ENCODE data around the gene DFFB.

Gene DFFB

GRCh38 chr1:3926956-3927355 lies 69.7 kb downstream of the DFFB start:
- no peak for DNase-seq (ENCODE audit: low read depth)

- DNase-seq (ENCODE audit: low read depth): no peak
Measured at GRCh38 chr1:3928586-3928985, 71.3 kb downstream of the DFFB start.

GRCh38 chr1:3929126-3929525 lies 71.8 kb downstream of the DFFB start:
- DNase-seq (ENCODE audit: low read depth): no peak

- no peak for DNase-seq (ENCODE audit: low read depth)
Measured at GRCh38 chr1:3930301-3931006, 73.2 kb downstream of the DFFB start.

GRCh38 chr1:3931007-3931912 lies 74.0 kb downstream of the DFFB start:
- DNase-seq (ENCODE audit: low read depth): no peak

GRCh38 chr1:3932156-3932919 lies 75.1 kb downstream of the DFFB start:
- DNase-seq (ENCODE audit: low read depth): no peak

Data from GM04503 (cell line).